ENCODE results near the gene PDXK. TPM values are rescaled to one million over a fixed set of nuclear protein-coding genes. Genes with fewer than 3 reads are reported as not detected.

PDXK gene
- total and polyA plus RNA-seq, 2 of the 13 experiments (the other 11 are each of a cell fraction or from before 2014, with no cell fraction given) = 114 to 184 TPM

GRCh38 chr21:43731476-43731875, 12.5 kb downstream of the PDXK start (continued):
- TF ChIP-seq ATF5 (CRISPR knock-in tag; IDR thresholded peaks at IDR 0.05; ENCODE audit: low read depth) (no peak), ZNF276 (CRISPR knock-in tag; IDR thresholded peaks at IDR 0.05; ENCODE audit: low read depth) (no peak), ARHGAP35 (CRISPR knock-in tag; IDR thresholded peaks at IDR 0.05; ENCODE audit: borderline replicate concordance) (no peak), SP4 (CRISPR knock-in tag; IDR thresholded peaks at IDR 0.05) (no peak; the same call in 1 of the 2 replicates), GATAD1 (CRISPR knock-in tag; IDR thresholded peaks at IDR 0.05) (no peak), MTERF4 (CRISPR knock-in tag; IDR thresholded peaks at IDR 0.05) (no peak), RFXANK (CRISPR knock-in tag; IDR thresholded peaks at IDR 0.05) (no peak), GMEB1 (CRISPR knock-in tag; IDR thresholded peaks at IDR 0.05; ENCODE audit: borderline replicate concordance) (no peak), PLSCR1 (CRISPR knock-in tag; IDR thresholded peaks at IDR 0.05; ENCODE audit: borderline replicate concordance) (no peak), KDM5A (IDR thresholded peaks at IDR 0.05; ENCODE audit: borderline replicate concordance, low read length) (no peak), PHB2 (IDR thresholded peaks at IDR 0.05; ENCODE audit: partially characterized antibody) (no peak), KLF6 (CRISPR knock-in tag; IDR thresholded peaks at IDR 0.05) (no peak), PCBP2 (optimal IDR thresholded peaks at IDR 0.05; ENCODE audit: low read depth, low read length, poor library complexity, severe bottlenecking) (no peak), KDM1A (CRISPR knock-in tag; IDR thresholded peaks at IDR 0.05) (no peak), GMEB2 (CRISPR knock-in tag; IDR thresholded peaks at IDR 0.05; ENCODE audit: low read depth) (no peak), ZNF704 (CRISPR knock-in tag; IDR thresholded peaks at IDR 0.05; ENCODE audit: borderline replicate concordance) (no peak), JUND (CRISPR knock-in tag; IDR thresholded peaks at IDR 0.05) (no peak)

All from HepG2 (cell line).